Hepatocyte (in vitro differentiated cells): ENCODE data around the gene HCRT. TPM values are rescaled to one million over a fixed set of nuclear protein-coding genes. Genes with fewer than 3 reads are reported as not detected.

Experiments
- DNase-seq: peaks from one replicate; pipeline ENCODE4 v3.0.0-alpha.2; 2016; ENCODE audit warnings: low spot score
- H2AFZ ChIP-seq: fragments of 200-600 bp; sonication (generic); 2 replicates; pipeline ENCODE4 v1.6.0; 2016; ENCODE audit warnings: antibody characterized with exemption, mild to moderate bottlenecking
- H3K27ac ChIP-seq: fragments of 200-600 bp; sonication (generic); 2 replicates; pipeline ENCODE4 v1.5.1; 2016; ENCODE audit warnings: mild to moderate bottlenecking
- H3K27me3 ChIP-seq: fragments of 200-600 bp; sonication (generic); 2 replicates; pipeline ENCODE4 v1.6.1; 2016
- H3K36me3 ChIP-seq: fragments of 200-600 bp; sonication (generic); replicated peaks from 2 replicates; pipeline ENCODE4 v1.5.1; 2016; ENCODE audit warnings: low read depth; ENCODE audit not compliant: insufficient read depth
- H3K4me1 ChIP-seq: fragments of 200-600 bp; sonication (generic); 2 replicates; pipeline ENCODE4 v1.5.1; 2016; ENCODE audit warnings: mild to moderate bottlenecking, moderate library complexity; ENCODE audit not compliant: insufficient read depth
- H3K4me2 ChIP-seq: fragments of 200-600 bp; sonication (generic); 2 replicates; pipeline ENCODE4 v1.6.0; 2016
- H3K4me3 ChIP-seq: fragments of 200-600 bp; sonication (generic); 2 replicates; pipeline ENCODE4 v1.5.1; 2016; ENCODE audit warnings: mild to moderate bottlenecking
- H3K79me2 ChIP-seq: fragments of 200-600 bp; sonication (generic); 2 replicates; pipeline ENCODE4 v1.6.0; 2017; ENCODE audit warnings: mild to moderate bottlenecking
- H3K9me2 ChIP-seq: fragments of 200-600 bp; sonication (generic); replicated peaks from 2 replicates; pipeline ENCODE4 v1.6.0; 2017; ENCODE audit warnings: mild to moderate bottlenecking; ENCODE audit not compliant: insufficient read depth
- H3K9me3 ChIP-seq: fragments of 200-600 bp; sonication (generic); 2 replicates; pipeline ENCODE4 v1.5.1; 2016; ENCODE audit warnings: low read depth, mild to moderate bottlenecking
- H4K20me1 ChIP-seq: fragments of 200-600 bp; sonication (generic); 2 replicates; pipeline ENCODE4 v1.6.0; 2016; ENCODE audit warnings: mild to moderate bottlenecking; ENCODE audit not compliant: insufficient read depth, poor library complexity, severe bottlenecking
- CTCF ChIP-seq: fragments of 200-600 bp; sonication (generic); IDR thresholded peaks from 2 replicates; pipeline ENCODE4 v1.5.1; 2016; ENCODE audit warnings: antibody characterized with exemption, mild to moderate bottlenecking; ENCODE audit not compliant: poor library complexity
- EZH2 ChIP-seq: fragments of 200-600 bp; sonication (generic); IDR thresholded peaks from 2 replicates; pipeline ENCODE4 v1.6.1; 2016; ENCODE audit warnings: antibody characterized with exemption, mild to moderate bottlenecking, borderline replicate concordance
- EZH2phosphoT487 ChIP-seq: fragments of 200-600 bp; sonication (generic); IDR thresholded peaks from one replicate; pipeline ENCODE4 v1.6.1; 2018; ENCODE audit warnings: antibody characterized with exemption, mild to moderate bottlenecking, low read depth, moderate library complexity; ENCODE audit not compliant: unreplicated experiment, severe bottlenecking
- WGBS: methylation state at CpG from one replicate; pipeline ENCODE4 v1.1.6; 2016; ENCODE audit warnings: low lambda C conversion rate; ENCODE audit errors: missing lambda C conversion rate; 5-methylcytosine and 5-hydroxymethylcytosine counted together
- polyA plus RNA-seq: library from polyadenylated mRNA; unstranded; fragments of >200 nt; fragmentation: Nextera tagmentation; extraction: Ambion mirVana; gene quantifications from 2 replicates; pipeline ENCODE4 v1.2.1, GENCODE V29; 2016
- total RNA-seq: library from RNA; depleted of rRNA; stranded (reverse); fragments of >200 nt; gene quantifications from 2 replicates; pipeline ENCODE4 v1.2.3, GENCODE V29; 2014

HCRT gene
- total and polyA plus RNA-seq, 2 experiments from 2014 or later, result not detected

- no peak overlapping the region for H3K4me3 ChIP-seq
- no peak overlapping the region for H3K27ac ChIP-seq
- no peaks in the 10 kb centered on the region for H3K27me3 ChIP-seq
- no peak overlapping the region for H2AFZ ChIP-seq
- TF ChIP-seq EZH2, result no peak
- no peak for TF ChIP-seq EZH2phosphoT487
- H3K9me2 ChIP-seq, result no peaks in the 10 kb centered on the region
- 93% methylated on average over 12 of the region's 12 CpGs for WGBS
- H3K79me2 ChIP-seq, result no peaks in the 10 kb centered on the region
- no peaks in the 10 kb centered on the region for H3K4me1 ChIP-seq
- no peaks in the 10 kb centered on the region for H3K9me3 ChIP-seq
- H3K36me3 ChIP-seq, result no peaks in the 10 kb centered on the region
- DNase-seq, result no peak
- H4K20me1 ChIP-seq, result no peaks in the 10 kb centered on the region
- no peak overlapping the region for H3K4me2 ChIP-seq
These were observed 14.3 kb upstream of the HCRT start for GRCh38 chr17:42199416-42200011.

GRCh38 chr17:42198897-42199296 is 13.6 kb upstream of the HCRT start:
- Histone ChIP-seq H3K9me3 (no peaks in the 10 kb centered on the region), H3K79me2 (no peaks in the 10 kb centered on the region), H3K4me1 (no peaks in the 10 kb centered on the region), H3K4me3 (no peak overlapping the region), H3K4me2 (no peak overlapping the region), H3K9me2 (no peaks in the 10 kb centered on the region), H3K27me3 (no peaks in the 10 kb centered on the region), H2AFZ (no peak overlapping the region), H3K36me3 (no peaks in the 10 kb centered on the region), H3K27ac (no peak overlapping the region), H4K20me1 (no peaks in the 10 kb centered on the region)
- 92% methylated on average over 4 of the region's 4 CpGs for WGBS
- TF ChIP-seq CTCF (no peak), EZH2phosphoT487 (no peak), EZH2 (no peak)
- DNase-seq, result no peak

GRCh38 chr17:42197564-42198156 is 12.4 kb upstream of the HCRT start:
- no peak overlapping the region for H3K27ac ChIP-seq
- no peak overlapping the region for H3K4me2 ChIP-seq
- H3K9me3 ChIP-seq, result no peaks in the 10 kb centered on the region
- no peaks in the 10 kb centered on the region for H3K4me1 ChIP-seq
- H3K36me3 ChIP-seq, result no peaks in the 10 kb centered on the region
- no peak overlapping the region for H2AFZ ChIP-seq
- 97% methylated on average over 8 of the region's 8 CpGs for WGBS
- H3K9me2 ChIP-seq, result no peaks in the 10 kb centered on the region
- no peaks in the 10 kb centered on the region for H3K79me2 ChIP-seq
- H3K27me3 ChIP-seq, result no peaks in the 10 kb centered on the region
- no peaks in the 10 kb centered on the region for H4K20me1 ChIP-seq
- no peak for DNase-seq
- TF ChIP-seq EZH2phosphoT487 (no peak), CTCF (no peak), EZH2 (no peak)
- H3K4me3 ChIP-seq, result no peak overlapping the region

GRCh38 chr17:42193969-42194899 is 9.0 kb upstream of the HCRT start, which contains the start of gene GHDC:
GHDC (minus strand) TSS chr17:42194494; CDS start chr17:42193581, 913 bp downstream.
- 58% methylated on average over 24 of the region's 24 CpGs for WGBS
- H3K4me1 ChIP-seq, result no peaks in the 10 kb centered on the region

More at GRCh38 chr17:42193969-42194899, 9.0 kb upstream of the HCRT start, which contains the start of gene GHDC:
- H2AFZ ChIP-seq, result peak within 1 kb of the TSS; percentile 86
- H3K4me3 ChIP-seq, result no peak within 1 kb of the TSS
- no peaks in the 10 kb centered on the region for H4K20me1 ChIP-seq
- H3K79me2 ChIP-seq, result no peaks in the 10 kb centered on the region
- H3K9me3 ChIP-seq, result no peaks in the 10 kb centered on the region
- DNase-seq, result peak; percentile 76
- TF ChIP-seq CTCF (no peak), EZH2 (no peak), EZH2phosphoT487 (no peak)
- H3K4me2 ChIP-seq, result peak within 1 kb of the TSS; percentile 79
- H3K27me3 ChIP-seq, result no peaks in the 10 kb centered on the region
- no peak within 1 kb of the TSS for H3K27ac ChIP-seq
- no peaks in the 10 kb centered on the region for H3K9me2 ChIP-seq
- H3K36me3 ChIP-seq, result no peaks in the 10 kb centered on the region
